K562 (cell line): ENCODE data around the gene CALML3. TPM values are rescaled to one million over a fixed set of nuclear protein-coding genes. Genes with fewer than 3 reads are reported as not detected.

Source experiments
- ZNF584 ChIP-seq: fragments of 200-800 bp; sonication (Bioruptor generic); IDR thresholded peaks from 2 replicates; pipeline ENCODE4 v1.6.1; 2016; ENCODE audit warnings: low read depth, mild to moderate bottlenecking, missing genetic modification characterization, missing compliant biosample characterization
- polyA plus RNA-seq, 8 experiments: library from polyadenylated mRNA; depleted of rRNA in 4 of 8; stranded (reverse) in 5 of 8; unstranded in 3 of 8; fragments of >200 nt; fragmentation: Nextera tagmentation in 2 of 8; fragmentation: Illumina TruSeq in 1 of 8; extraction: Ambion mirVana in 2 of 8; extraction: Trizol in 1 of 8; gene quantifications; 2 replicates each; pipeline versions ENCODE4 v1.2.1 to v1.2.3, GENCODE V29; 2011 to 2014; ENCODE audit warnings: inconsistent platforms in 1 of 8, missing spikeins in 1 of 8
- total RNA-seq, 7 experiments: library from RNA; depleted of rRNA in 6 of 7; stranded (reverse); fragments of >200 nt in 6 of 7; fragmentation: Illumina TruSeq in 2 of 7; extraction: Trizol in 2 of 7; gene quantifications; 2 replicates each; pipeline versions ENCODE4 v1.2.1 to v1.2.3, GENCODE V29; 2011 to 2021; ENCODE audit warnings: low replicate concordance in 1 of 7
- TF ChIP-seq, protein P1 (sequence below): fragments of 450-650 bp; IDR thresholded peaks from 2 replicates; pipeline ENCODE4 v1.6.1; 2016; ENCODE audit warnings: mild to moderate bottlenecking, moderate library complexity
- TF ChIP-seq, protein P2 (sequence below): fragments of 200-800 bp; sonication (Bioruptor generic); IDR thresholded peaks from 2 replicates; pipeline ENCODE4 v1.6.1; 2017; ENCODE audit warnings: missing genetic modification characterization, missing compliant biosample characterization
- TF ChIP-seq, protein P3 (sequence below): fragments of 250-450 bp; sonication (Bioruptor Pico); IDR thresholded peaks from 2 replicates; pipeline ENCODE4 v1.4.0; 2020

CALML3 gene
- total and polyA plus RNA-seq, 9 of the 15 experiments (the other 6 are each of a cell fraction or from before 2014, with no cell fraction given): not detected

DNA sequence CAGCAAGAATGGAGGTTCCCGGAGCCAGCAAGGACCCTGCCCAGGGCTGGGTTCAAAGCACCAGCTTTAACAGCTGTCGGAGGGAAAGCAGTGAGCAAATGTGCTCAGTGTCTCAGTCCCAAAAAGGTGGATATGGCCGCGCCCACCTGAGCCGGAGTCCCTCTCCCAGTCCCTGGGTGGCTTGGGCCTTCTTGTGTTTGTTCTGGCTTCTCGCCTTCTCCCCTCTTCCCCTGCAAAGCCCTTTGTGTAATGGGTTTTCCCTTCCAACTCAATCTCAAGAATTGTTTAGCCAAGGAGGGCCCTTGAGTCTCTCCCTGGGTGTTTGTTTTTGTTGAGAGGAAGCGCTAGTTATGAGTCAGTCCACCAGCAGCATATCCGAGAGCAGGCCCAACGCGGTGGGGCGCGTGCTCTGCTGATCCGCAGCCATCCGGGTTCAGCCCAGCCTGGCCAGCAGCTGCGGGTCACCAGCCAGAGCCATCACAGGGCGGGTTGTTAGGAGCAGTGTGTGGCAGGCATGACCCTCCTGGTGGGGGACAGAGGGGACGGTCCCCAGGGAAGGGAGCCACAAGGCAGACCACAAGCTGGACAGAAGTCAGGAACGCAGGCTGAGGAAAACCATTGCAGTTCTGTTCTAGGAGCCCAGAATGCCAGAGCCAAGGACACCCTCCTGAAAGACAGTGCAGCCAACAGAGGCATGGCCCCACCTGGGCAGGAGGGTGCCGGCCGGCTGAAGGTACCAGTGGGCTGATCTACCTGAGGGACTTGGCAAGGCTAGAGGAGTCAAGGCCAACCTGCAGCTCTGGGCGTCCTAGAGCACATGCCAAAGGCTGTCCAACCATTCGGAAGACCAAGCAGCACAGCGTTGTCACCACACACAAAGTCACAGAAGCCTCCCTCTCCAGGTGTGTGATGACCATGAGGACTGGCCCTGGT, 21.3 kb downstream of the CALML3 start (continued):
- TF ChIP-seq, protein P1, sequence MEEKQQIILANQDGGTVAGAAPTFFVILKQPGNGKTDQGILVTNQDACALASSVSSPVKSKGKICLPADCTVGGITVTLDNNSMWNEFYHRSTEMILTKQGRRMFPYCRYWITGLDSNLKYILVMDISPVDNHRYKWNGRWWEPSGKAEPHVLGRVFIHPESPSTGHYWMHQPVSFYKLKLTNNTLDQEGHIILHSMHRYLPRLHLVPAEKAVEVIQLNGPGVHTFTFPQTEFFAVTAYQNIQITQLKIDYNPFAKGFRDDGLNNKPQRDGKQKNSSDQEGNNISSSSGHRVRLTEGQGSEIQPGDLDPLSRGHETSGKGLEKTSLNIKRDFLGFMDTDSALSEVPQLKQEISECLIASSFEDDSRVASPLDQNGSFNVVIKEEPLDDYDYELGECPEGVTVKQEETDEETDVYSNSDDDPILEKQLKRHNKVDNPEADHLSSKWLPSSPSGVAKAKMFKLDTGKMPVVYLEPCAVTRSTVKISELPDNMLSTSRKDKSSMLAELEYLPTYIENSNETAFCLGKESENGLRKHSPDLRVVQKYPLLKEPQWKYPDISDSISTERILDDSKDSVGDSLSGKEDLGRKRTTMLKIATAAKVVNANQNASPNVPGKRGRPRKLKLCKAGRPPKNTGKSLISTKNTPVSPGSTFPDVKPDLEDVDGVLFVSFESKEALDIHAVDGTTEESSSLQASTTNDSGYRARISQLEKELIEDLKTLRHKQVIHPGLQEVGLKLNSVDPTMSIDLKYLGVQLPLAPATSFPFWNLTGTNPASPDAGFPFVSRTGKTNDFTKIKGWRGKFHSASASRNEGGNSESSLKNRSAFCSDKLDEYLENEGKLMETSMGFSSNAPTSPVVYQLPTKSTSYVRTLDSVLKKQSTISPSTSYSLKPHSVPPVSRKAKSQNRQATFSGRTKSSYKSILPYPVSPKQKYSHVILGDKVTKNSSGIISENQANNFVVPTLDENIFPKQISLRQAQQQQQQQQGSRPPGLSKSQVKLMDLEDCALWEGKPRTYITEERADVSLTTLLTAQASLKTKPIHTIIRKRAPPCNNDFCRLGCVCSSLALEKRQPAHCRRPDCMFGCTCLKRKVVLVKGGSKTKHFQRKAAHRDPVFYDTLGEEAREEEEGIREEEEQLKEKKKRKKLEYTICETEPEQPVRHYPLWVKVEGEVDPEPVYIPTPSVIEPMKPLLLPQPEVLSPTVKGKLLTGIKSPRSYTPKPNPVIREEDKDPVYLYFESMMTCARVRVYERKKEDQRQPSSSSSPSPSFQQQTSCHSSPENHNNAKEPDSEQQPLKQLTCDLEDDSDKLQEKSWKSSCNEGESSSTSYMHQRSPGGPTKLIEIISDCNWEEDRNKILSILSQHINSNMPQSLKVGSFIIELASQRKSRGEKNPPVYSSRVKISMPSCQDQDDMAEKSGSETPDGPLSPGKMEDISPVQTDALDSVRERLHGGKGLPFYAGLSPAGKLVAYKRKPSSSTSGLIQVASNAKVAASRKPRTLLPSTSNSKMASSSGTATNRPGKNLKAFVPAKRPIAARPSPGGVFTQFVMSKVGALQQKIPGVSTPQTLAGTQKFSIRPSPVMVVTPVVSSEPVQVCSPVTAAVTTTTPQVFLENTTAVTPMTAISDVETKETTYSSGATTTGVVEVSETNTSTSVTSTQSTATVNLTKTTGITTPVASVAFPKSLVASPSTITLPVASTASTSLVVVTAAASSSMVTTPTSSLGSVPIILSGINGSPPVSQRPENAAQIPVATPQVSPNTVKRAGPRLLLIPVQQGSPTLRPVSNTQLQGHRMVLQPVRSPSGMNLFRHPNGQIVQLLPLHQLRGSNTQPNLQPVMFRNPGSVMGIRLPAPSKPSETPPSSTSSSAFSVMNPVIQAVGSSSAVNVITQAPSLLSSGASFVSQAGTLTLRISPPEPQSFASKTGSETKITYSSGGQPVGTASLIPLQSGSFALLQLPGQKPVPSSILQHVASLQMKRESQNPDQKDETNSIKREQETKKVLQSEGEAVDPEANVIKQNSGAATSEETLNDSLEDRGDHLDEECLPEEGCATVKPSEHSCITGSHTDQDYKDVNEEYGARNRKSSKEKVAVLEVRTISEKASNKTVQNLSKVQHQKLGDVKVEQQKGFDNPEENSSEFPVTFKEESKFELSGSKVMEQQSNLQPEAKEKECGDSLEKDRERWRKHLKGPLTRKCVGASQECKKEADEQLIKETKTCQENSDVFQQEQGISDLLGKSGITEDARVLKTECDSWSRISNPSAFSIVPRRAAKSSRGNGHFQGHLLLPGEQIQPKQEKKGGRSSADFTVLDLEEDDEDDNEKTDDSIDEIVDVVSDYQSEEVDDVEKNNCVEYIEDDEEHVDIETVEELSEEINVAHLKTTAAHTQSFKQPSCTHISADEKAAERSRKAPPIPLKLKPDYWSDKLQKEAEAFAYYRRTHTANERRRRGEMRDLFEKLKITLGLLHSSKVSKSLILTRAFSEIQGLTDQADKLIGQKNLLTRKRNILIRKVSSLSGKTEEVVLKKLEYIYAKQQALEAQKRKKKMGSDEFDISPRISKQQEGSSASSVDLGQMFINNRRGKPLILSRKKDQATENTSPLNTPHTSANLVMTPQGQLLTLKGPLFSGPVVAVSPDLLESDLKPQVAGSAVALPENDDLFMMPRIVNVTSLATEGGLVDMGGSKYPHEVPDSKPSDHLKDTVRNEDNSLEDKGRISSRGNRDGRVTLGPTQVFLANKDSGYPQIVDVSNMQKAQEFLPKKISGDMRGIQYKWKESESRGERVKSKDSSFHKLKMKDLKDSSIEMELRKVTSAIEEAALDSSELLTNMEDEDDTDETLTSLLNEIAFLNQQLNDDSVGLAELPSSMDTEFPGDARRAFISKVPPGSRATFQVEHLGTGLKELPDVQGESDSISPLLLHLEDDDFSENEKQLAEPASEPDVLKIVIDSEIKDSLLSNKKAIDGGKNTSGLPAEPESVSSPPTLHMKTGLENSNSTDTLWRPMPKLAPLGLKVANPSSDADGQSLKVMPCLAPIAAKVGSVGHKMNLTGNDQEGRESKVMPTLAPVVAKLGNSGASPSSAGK: peak; percentile 80
- TF ChIP-seq, protein P2, sequence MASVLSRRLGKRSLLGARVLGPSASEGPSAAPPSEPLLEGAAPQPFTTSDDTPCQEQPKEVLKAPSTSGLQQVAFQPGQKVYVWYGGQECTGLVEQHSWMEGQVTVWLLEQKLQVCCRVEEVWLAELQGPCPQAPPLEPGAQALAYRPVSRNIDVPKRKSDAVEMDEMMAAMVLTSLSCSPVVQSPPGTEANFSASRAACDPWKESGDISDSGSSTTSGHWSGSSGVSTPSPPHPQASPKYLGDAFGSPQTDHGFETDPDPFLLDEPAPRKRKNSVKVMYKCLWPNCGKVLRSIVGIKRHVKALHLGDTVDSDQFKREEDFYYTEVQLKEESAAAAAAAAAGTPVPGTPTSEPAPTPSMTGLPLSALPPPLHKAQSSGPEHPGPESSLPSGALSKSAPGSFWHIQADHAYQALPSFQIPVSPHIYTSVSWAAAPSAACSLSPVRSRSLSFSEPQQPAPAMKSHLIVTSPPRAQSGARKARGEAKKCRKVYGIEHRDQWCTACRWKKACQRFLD: peak; percentile 69; the same call in 1 of the 2 replicates
- TF ChIP-seq, protein P3, sequence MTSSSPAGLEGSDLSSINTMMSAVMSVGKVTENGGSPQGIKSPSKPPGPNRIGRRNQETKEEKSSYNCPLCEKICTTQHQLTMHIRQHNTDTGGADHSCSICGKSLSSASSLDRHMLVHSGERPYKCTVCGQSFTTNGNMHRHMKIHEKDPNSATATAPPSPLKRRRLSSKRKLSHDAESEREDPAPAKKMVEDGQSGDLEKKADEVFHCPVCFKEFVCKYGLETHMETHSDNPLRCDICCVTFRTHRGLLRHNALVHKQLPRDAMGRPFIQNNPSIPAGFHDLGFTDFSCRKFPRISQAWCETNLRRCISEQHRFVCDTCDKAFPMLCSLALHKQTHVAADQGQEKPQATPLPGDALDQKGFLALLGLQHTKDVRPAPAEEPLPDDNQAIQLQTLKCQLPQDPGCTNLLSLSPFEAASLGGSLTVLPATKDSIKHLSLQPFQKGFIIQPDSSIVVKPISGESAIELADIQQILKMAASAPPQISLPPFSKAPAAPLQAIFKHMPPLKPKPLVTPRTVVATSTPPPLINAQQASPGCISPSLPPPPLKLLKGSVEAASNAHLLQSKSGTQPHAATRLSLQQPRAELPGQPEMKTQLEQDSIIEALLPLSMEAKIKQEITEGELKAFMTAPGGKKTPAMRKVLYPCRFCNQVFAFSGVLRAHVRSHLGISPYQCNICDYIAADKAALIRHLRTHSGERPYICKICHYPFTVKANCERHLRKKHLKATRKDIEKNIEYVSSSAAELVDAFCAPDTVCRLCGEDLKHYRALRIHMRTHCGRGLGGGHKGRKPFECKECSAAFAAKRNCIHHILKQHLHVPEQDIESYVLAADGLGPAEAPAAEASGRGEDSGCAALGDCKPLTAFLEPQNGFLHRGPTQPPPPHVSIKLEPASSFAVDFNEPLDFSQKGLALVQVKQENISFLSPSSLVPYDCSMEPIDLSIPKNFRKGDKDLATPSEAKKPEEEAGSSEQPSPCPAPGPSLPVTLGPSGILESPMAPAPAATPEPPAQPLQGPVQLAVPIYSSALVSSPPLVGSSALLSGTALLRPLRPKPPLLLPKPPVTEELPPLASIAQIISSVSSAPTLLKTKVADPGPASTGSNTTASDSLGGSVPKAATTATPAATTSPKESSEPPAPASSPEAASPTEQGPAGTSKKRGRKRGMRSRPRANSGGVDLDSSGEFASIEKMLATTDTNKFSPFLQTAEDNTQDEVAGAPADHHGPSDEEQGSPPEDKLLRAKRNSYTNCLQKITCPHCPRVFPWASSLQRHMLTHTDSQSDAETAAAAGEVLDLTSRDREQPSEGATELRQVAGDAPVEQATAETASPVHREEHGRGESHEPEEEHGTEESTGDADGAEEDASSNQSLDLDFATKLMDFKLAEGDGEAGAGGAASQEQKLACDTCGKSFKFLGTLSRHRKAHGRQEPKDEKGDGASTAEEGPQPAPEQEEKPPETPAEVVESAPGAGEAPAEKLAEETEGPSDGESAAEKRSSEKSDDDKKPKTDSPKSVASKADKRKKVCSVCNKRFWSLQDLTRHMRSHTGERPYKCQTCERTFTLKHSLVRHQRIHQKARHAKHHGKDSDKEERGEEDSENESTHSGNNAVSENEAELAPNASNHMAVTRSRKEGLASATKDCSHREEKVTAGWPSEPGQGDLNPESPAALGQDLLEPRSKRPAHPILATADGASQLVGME: no peak
- peak; percentile 36; the same call in 1 of the 2 replicates for TF ChIP-seq ZNF584 (CRISPR knock-in tag)
